HepG2 (cell line): Measurements from ENCODE around the gene LZTS2. TPM values are rescaled to one million over a fixed set of nuclear protein-coding genes. Genes with fewer than 3 reads are reported as not detected.
A peak's percentile ranks its signal among the peaks of the same experiment; 100 is the strongest.

Experiments used
- ATF1 ChIP-seq: IDR thresholded peaks from 2 replicates; pipeline ENCODE4 v1.6.1; 2016; ENCODE audit warnings: mild to moderate bottlenecking, control low read depth
- HMG20A ChIP-seq: IDR thresholded peaks from 2 replicates; pipeline ENCODE4 v1.6.1; 2016; ENCODE audit warnings: borderline replicate concordance
- HOMEZ ChIP-seq: IDR thresholded peaks from 2 replicates; pipeline ENCODE4 v1.6.1; 2016; ENCODE audit warnings: low read depth
- JDP2 ChIP-seq: sonication (generic); formaldehyde crosslinking; IDR thresholded peaks from 2 replicates; pipeline ENCODE4 v1.8.1; 2022; ENCODE audit warnings: missing genetic modification reagents, borderline replicate concordance
- KLF16 ChIP-seq, 2 experiments: sonication (generic) in 1 of 2; formaldehyde crosslinking in 1 of 2; IDR thresholded peaks; 2 replicates each; pipeline versions ENCODE4 v1.6.1 to v1.8.0; 2016 to 2023; ENCODE audit warnings: missing genetic modification reagents in 2 of 2, missing compliant biosample characterization in 1 of 2
- MAFK ChIP-seq, 2 experiments: IDR thresholded peaks in 1 of 2; conservative IDR thresholded peaks in 1 of 2; 2 replicates each; pipeline ENCODE4 v1.6.1; 2011; ENCODE audit warnings: improper control_type of control experiment in 2 of 2, low read length in 2 of 2
- NR2F6 ChIP-seq, 2 experiments: IDR thresholded peaks; 2 replicates each; pipeline ENCODE4 v1.6.1; 2016; ENCODE audit warnings: antibody characterized with exemption in 1 of 2, mild to moderate bottlenecking in 1 of 2
- NR3C1 ChIP-seq: sonication (generic); formaldehyde crosslinking; IDR thresholded peaks from 2 replicates; pipeline ENCODE4 v1.4.0; 2020; ENCODE audit warnings: missing genetic modification reagents
- ONECUT2 ChIP-seq: sonication (generic); formaldehyde crosslinking; IDR thresholded peaks from 2 replicates; pipeline ENCODE4 v1.4.0; 2020; ENCODE audit warnings: missing genetic modification reagents
- PAWR ChIP-seq: sonication (generic); formaldehyde crosslinking; IDR thresholded peaks from 2 replicates; pipeline ENCODE4 v1.4.0; 2020; ENCODE audit warnings: missing genetic modification reagents, mild to moderate bottlenecking, borderline replicate concordance
- PHF21A ChIP-seq: sonication (generic); formaldehyde crosslinking; IDR thresholded peaks from 2 replicates; pipeline ENCODE4 v1.5.0; 2020; ENCODE audit warnings: mild to moderate bottlenecking, missing genetic modification reagents
- RXRB ChIP-seq: IDR thresholded peaks from 2 replicates; pipeline ENCODE4 v1.6.1; 2016; ENCODE audit warnings: borderline replicate concordance, missing genetic modification reagents, missing compliant biosample characterization
- SMAD1 ChIP-seq: sonication (generic); formaldehyde crosslinking; IDR thresholded peaks from 2 replicates; pipeline ENCODE4 v1.4.0; 2020; ENCODE audit warnings: missing genetic modification reagents, low read depth, mild to moderate bottlenecking, borderline replicate concordance
- TCF7L2 ChIP-seq: IDR thresholded peaks from 2 replicates; pipeline ENCODE4 v1.6.1; 2011; ENCODE audit warnings: mild to moderate bottlenecking, low read depth, low read length, moderate library complexity
- ZBTB20 ChIP-seq: sonication (generic); formaldehyde crosslinking; IDR thresholded peaks from 2 replicates; pipeline ENCODE4 v1.8.1; 2023; ENCODE audit warnings: missing genetic modification reagents, low read depth, mild to moderate bottlenecking, borderline replicate concordance
- ZBTB8A ChIP-seq: sonication (generic); formaldehyde crosslinking; IDR thresholded peaks from 2 replicates; pipeline ENCODE4 v1.4.0; 2020; ENCODE audit warnings: mild to moderate bottlenecking, low read depth, missing genetic modification reagents, borderline replicate concordance
- ZNF292 ChIP-seq: sonication (generic); formaldehyde crosslinking; IDR thresholded peaks from 2 replicates; pipeline ENCODE4 v1.8.1; 2022; ENCODE audit warnings: mild to moderate bottlenecking, low read depth, missing genetic modification reagents, borderline replicate concordance
- ZNF496 ChIP-seq: sonication (generic); formaldehyde crosslinking; IDR thresholded peaks from 2 replicates; pipeline ENCODE4 v1.8.1; 2023; ENCODE audit warnings: mild to moderate bottlenecking, moderate library complexity, missing genetic modification reagents; ENCODE audit not compliant: insufficient replicate concordance
- ZNF550 ChIP-seq: sonication (generic); formaldehyde crosslinking; IDR thresholded peaks from 2 replicates; pipeline ENCODE4 v1.4.0; 2020; ENCODE audit warnings: mild to moderate bottlenecking, missing genetic modification reagents, borderline replicate concordance
- ZNF788 ChIP-seq: sonication (generic); formaldehyde crosslinking; IDR thresholded peaks from 2 replicates; pipeline ENCODE4 v1.5.0; 2020; ENCODE audit warnings: mild to moderate bottlenecking, missing genetic modification reagents, borderline replicate concordance
- polyA plus RNA-seq, 8 experiments: library from polyadenylated mRNA; depleted of rRNA in 3 of 8; stranded (reverse) in 7 of 8; unstranded in 1 of 8; fragments of >200 nt; fragmentation: Illumina TruSeq in 4 of 8; extraction: Trizol in 4 of 8; gene quantifications; 2 replicates each; pipeline versions ENCODE4 v1.2.1 to v1.2.3, GENCODE V29; 2011 to 2016; ENCODE audit warnings: low read depth in 4 of 8, missing spikeins in 1 of 8, mixed read lengths in 1 of 8; ENCODE audit not compliant: insufficient read depth in 1 of 8
- total RNA-seq, 5 experiments: library from RNA; depleted of rRNA; stranded (reverse); fragments of >200 nt; fragmentation: Illumina TruSeq; extraction: Trizol; gene quantifications; 2 replicates each; pipeline ENCODE4 v1.2.3, GENCODE V29; 2016; ENCODE audit warnings: low read depth in 1 of 5
- TF ChIP-seq, protein P1 (sequence below): sonication (generic); formaldehyde crosslinking; IDR thresholded peaks from 2 replicates; pipeline ENCODE4 v1.4.0; 2020; ENCODE audit warnings: mild to moderate bottlenecking, missing genetic modification reagents
- TF ChIP-seq, protein P2 (sequence below): sonication (generic); formaldehyde crosslinking; IDR thresholded peaks from 2 replicates; pipeline ENCODE4 v1.8.1; 2023; ENCODE audit warnings: missing genetic modification reagents, mild to moderate bottlenecking, borderline replicate concordance
- TF ChIP-seq, protein P3 (sequence below): fragments of 450-650 bp; IDR thresholded peaks from 2 replicates; pipeline ENCODE4 v1.6.1; 2017; ENCODE audit warnings: mild to moderate bottlenecking

Gene LZTS2
- total and polyA plus RNA-seq, 2 of the 13 experiments (the other 11 are each of a cell fraction or from before 2014, with no cell fraction given) = 43.6 to 65.6 TPM

DNA sequence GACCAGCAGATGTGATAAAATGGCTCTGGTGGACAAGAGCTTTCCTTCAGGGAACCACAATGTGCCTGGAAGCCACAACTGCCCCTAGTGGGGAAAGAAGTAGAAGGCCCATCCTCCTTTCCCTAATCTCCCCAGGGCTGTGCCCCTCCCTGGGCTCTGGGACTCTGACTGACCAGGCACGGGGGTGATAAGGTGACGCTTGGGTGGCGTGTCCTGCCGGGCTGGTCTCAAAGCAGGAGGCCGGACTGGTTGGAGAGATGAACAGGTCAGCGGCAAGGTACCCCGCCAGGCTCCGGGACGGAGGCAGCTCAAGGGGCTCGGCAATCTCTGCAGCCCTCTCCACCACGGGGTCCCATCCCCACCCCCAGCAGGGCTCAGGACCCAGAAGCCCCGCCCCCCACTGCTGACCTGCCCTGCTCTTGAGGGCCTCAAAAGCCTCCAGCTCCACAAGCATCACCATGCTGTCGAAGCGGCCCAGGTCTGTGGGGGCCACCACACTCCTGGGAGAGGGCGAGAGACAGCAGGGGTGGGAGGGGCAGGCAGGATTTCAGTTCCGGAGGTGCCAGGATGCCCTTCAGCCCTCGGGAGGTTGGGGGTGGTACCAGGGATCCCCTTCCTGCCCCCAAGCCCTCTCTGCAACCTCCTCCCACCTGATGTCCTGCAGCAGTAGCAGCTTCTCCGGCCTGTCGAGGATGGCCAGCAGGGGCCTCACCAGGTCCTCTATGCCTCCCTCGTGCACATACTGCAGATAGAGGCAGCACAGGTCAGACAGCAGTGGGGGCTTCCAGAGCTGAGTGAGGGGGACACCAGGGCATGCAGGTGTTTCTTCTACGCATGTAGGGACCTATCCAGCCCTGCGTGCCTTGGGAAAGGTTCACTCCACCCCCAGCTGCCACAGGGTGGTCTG, 12.2 kb downstream of the LZTS2 start (continued):
- TF ChIP-seq, protein P1, sequence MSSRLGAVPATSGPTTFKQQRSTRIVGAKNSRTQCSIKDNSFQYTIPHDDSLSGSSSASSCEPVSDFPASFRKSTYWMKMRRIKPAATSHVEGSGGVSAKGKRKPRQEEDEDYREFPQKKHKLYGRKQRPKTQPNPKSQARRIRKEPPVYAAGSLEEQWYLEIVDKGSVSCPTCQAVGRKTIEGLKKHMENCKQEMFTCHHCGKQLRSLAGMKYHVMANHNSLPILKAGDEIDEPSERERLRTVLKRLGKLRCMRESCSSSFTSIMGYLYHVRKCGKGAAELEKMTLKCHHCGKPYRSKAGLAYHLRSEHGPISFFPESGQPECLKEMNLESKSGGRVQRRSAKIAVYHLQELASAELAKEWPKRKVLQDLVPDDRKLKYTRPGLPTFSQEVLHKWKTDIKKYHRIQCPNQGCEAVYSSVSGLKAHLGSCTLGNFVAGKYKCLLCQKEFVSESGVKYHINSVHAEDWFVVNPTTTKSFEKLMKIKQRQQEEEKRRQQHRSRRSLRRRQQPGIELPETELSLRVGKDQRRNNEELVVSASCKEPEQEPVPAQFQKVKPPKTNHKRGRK (CRISPR knock-in tag) = no peak
- no peak for TF ChIP-seq ZBTB20
- TF ChIP-seq ZBTB8A = no peak
- no peak for TF ChIP-seq ZNF292 (CRISPR knock-in tag)
- TF ChIP-seq, protein P2, sequence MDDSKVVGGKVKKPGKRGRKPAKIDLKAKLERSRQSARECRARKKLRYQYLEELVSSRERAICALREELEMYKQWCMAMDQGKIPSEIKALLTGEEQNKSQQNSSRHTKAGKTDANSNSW = no peak
- TF ChIP-seq ZNF550 (CRISPR knock-in tag) = no peak
- peak in 1 of 2 experiments; percentile 61; a peak in 1 of 4 replicates for TF ChIP-seq KLF16 (CRISPR knock-in tag; IDR thresholded peaks at IDR 0.05)
- TF ChIP-seq NR2F6 (IDR thresholded peaks at IDR 0.05) = no peak
- TF ChIP-seq NR2F6 (CRISPR knock-in tag; IDR thresholded peaks at IDR 0.05) = no peak
- 0 out of 2 replicates have a peak, but pooled peaks have one; percentile 11 for TF ChIP-seq RXRB (CRISPR knock-in tag)
- no peak for TF ChIP-seq ATF1 (CRISPR knock-in tag)
- no peak for TF ChIP-seq ONECUT2 (CRISPR knock-in tag)
- no peak for TF ChIP-seq HMG20A (CRISPR knock-in tag)
- TF ChIP-seq JDP2 (CRISPR knock-in tag) = no peak
- TF ChIP-seq PHF21A (CRISPR knock-in tag) = peak; percentile 58; the same call in 1 of the 2 replicates
- TF ChIP-seq SMAD1 (CRISPR knock-in tag) = no peak
- TF ChIP-seq, protein P3, sequence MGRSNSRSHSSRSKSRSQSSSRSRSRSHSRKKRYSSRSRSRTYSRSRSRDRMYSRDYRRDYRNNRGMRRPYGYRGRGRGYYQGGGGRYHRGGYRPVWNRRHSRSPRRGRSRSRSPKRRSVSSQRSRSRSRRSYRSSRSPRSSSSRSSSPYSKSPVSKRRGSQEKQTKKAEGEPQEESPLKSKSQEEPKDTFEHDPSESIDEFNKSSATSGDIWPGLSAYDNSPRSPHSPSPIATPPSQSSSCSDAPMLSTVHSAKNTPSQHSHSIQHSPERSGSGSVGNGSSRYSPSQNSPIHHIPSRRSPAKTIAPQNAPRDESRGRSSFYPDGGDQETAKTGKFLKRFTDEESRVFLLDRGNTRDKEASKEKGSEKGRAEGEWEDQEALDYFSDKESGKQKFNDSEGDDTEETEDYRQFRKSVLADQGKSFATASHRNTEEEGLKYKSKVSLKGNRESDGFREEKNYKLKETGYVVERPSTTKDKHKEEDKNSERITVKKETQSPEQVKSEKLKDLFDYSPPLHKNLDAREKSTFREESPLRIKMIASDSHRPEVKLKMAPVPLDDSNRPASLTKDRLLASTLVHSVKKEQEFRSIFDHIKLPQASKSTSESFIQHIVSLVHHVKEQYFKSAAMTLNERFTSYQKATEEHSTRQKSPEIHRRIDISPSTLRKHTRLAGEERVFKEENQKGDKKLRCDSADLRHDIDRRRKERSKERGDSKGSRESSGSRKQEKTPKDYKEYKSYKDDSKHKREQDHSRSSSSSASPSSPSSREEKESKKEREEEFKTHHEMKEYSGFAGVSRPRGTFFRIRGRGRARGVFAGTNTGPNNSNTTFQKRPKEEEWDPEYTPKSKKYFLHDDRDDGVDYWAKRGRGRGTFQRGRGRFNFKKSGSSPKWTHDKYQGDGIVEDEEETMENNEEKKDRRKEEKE = no peak
- no peak for TF ChIP-seq ZNF496 (CRISPR knock-in tag)
- TF ChIP-seq TCF7L2 = no peak
- no peak for TF ChIP-seq HOMEZ (CRISPR knock-in tag)
- no peak for TF ChIP-seq MAFK (conservative IDR thresholded peaks at IDR 0.05 in 1 of 2, IDR thresholded peaks at IDR 0.05 in 1 of 2; ENCODE audit: low read length in 2 of 2)
- TF ChIP-seq NR3C1 (CRISPR knock-in tag) = no peak
- no peak for TF ChIP-seq PAWR (CRISPR knock-in tag)
- peak; percentile 15; the same call in 1 of the 2 replicates for TF ChIP-seq ZNF788 (CRISPR knock-in tag)
